GM12878 (cell line): ENCODE data around the gene MPPED1. TPM values are rescaled to one million over a fixed set of nuclear protein-coding genes. Genes with fewer than 3 reads are reported as not detected.

Experiments
- ATAC-seq: fragments of 200-7000 bp; cut with Tn5 transposase; 3 replicates; pipeline ENCODE4 v1.9.1; 2020; ENCODE audit warnings: mild to moderate bottlenecking, moderate library complexity
- BruUV-seq: library from RNA; stranded (reverse); fragments of 400-500 nt; replicated peaks from 2 replicates; lab custom pipeline; 2021; lab: Mats Ljungman, UMichigan
- CTCF ChIA-PET: fragments of 300-600 bp; sonication (Branson Sonifier 250); formaldehyde crosslinking; extraction: SDS; loops from one replicate; lab custom pipeline; 2021; ENCODE audit warnings: inconsistent platforms; lab: Yijun Ruan, JAX
- POLR2A ChIA-PET: fragments of 350-600 bp; formaldehyde crosslinking; extraction: SDS; loops from one replicate; lab custom pipeline; 2021; ENCODE audit warnings: inconsistent platforms; lab: Charles Lee
- RAD21 ChIA-PET: fragments of 300-600 bp; sonication (Branson Sonifier 250); formaldehyde crosslinking; loops from one replicate; lab custom pipeline; 2023; ENCODE audit warnings: antibody characterized with exemption; ENCODE audit not compliant: unreplicated experiment; lab: Charles Lee
- SMC1A ChIA-PET: fragments of 300-600 bp; sonication (Branson Sonifier 250); formaldehyde crosslinking; loops from one replicate; lab custom pipeline; 2023; ENCODE audit not compliant: unreplicated experiment, uncharacterized antibody; lab: Charles Lee
- DNase-seq: peaks from one replicate; pipeline ENCODE4 v3.0.0-alpha.2; 2011; ENCODE audit warnings: low read depth, low spot score
- FAIRE-seq: peaks from 3 replicates; lab custom pipeline; 2011; peaks lifted over from hg19 to GRCh38; lab: Jason Lieb, UNC
- H2AFZ ChIP-seq: 2 replicates; pipeline ENCODE4 v1.6.0; 2011; ENCODE audit warnings: low read depth, low read length, control low read depth; ENCODE audit not compliant: control insufficient read depth
- H3K27ac ChIP-seq: 2 replicates; pipeline ENCODE4 v1.5.1; 2011; ENCODE audit warnings: control low read depth; ENCODE audit not compliant: control insufficient read depth, insufficient read depth
- H3K27me3 ChIP-seq, 2 experiments: replicated peaks in 1 of 2; 2 replicates each; pipeline versions ENCODE4 v1.6.0 to v1.6.1; 2011; ENCODE audit warnings: low read length in 1 of 2; ENCODE audit not compliant: control insufficient read depth in 2 of 2, insufficient read depth in 2 of 2
- H3K36me3 ChIP-seq, 2 experiments: 2 replicates each; pipeline ENCODE4 v1.5.1; 2011; ENCODE audit warnings: low read length in 1 of 2; ENCODE audit not compliant: control insufficient read depth in 2 of 2, insufficient read depth in 2 of 2
- H3K4me1 ChIP-seq: 2 replicates; pipeline ENCODE4 v1.6.1; 2011; ENCODE audit warnings: mild to moderate bottlenecking, low read length, moderate library complexity, mixed read lengths; ENCODE audit not compliant: control insufficient read depth, insufficient read depth
- H3K4me2 ChIP-seq: 2 replicates; pipeline ENCODE4 v1.6.0; 2011; ENCODE audit warnings: control low read depth; ENCODE audit not compliant: control insufficient read depth, insufficient read depth
- H3K4me3 ChIP-seq: fragments of 200-600 bp; sonication (generic); 2 replicates; pipeline ENCODE4 v1.5.1; 2016
- H3K79me2 ChIP-seq: 2 replicates; pipeline ENCODE4 v1.6.0; 2011; ENCODE audit warnings: low read length; ENCODE audit not compliant: control insufficient read depth, insufficient read depth
- H3K9ac ChIP-seq: 2 replicates; pipeline ENCODE4 v1.8.0; 2011; ENCODE audit warnings: low read length, control low read depth, mixed read lengths; ENCODE audit not compliant: control insufficient read depth, insufficient read depth
- H3K9me3 ChIP-seq: replicated peaks from 3 replicates; pipeline ENCODE4 v1.5.1; 2011; ENCODE audit warnings: mild to moderate bottlenecking, low read length; ENCODE audit not compliant: control insufficient read depth, insufficient read depth
- H4K20me1 ChIP-seq: 2 replicates; pipeline ENCODE4 v1.6.0; 2011; ENCODE audit not compliant: control insufficient read depth, insufficient read depth
- BCL3 ChIP-seq: IDR thresholded peaks from 2 replicates; pipeline ENCODE4 v1.6.1; 2011; ENCODE audit warnings: borderline replicate concordance, low read depth, mild to moderate bottlenecking, moderate library complexity, low read length; ENCODE audit not compliant: insufficient read depth, poor library complexity, severe bottlenecking
- BRCA1 ChIP-seq: IDR thresholded peaks from 2 replicates; pipeline ENCODE4 v1.6.1; 2011; ENCODE audit warnings: low read depth, low read length, improper control_type of control experiment
- FOXM1 ChIP-seq: IDR thresholded peaks from 2 replicates; pipeline ENCODE4 v1.6.1; 2012; ENCODE audit warnings: low read depth, mild to moderate bottlenecking, inconsistent platforms, low read length, moderate library complexity
- HCFC1 ChIP-seq: fragments of 150-350 bp; IDR thresholded peaks from 2 replicates; pipeline ENCODE4 v1.6.1; 2014; ENCODE audit warnings: low read length
- HDGF ChIP-seq: fragments of 450-650 bp; IDR thresholded peaks from 2 replicates; pipeline ENCODE4 v1.6.1; 2016; ENCODE audit warnings: antibody characterized with exemption
- IKZF2 ChIP-seq, 2 experiments: fragments of 450-650 bp; IDR thresholded peaks; 2 replicates each; pipeline ENCODE4 v1.6.1; 2017; ENCODE audit warnings: mild to moderate bottlenecking in 2 of 2, moderate library complexity in 2 of 2
- MYC ChIP-seq: IDR thresholded peaks from 2 replicates; pipeline ENCODE4 v1.6.1; 2011; ENCODE audit warnings: mild to moderate bottlenecking, low read length, moderate library complexity, inconsistent platforms; ENCODE audit not compliant: insufficient read depth, insufficient replicate concordance, insufficient read length, severe bottlenecking
- PAX8 ChIP-seq: fragments of 450-650 bp; IDR thresholded peaks from 2 replicates; pipeline ENCODE4 v1.6.1; 2017; ENCODE audit warnings: mild to moderate bottlenecking, moderate library complexity
- PML ChIP-seq: IDR thresholded peaks from 2 replicates; pipeline ENCODE4 v1.6.1; 2012; ENCODE audit warnings: low read length, inconsistent platforms
- REST ChIP-seq: IDR thresholded peaks from 2 replicates; pipeline ENCODE4 v1.6.1; 2012; ENCODE audit warnings: mild to moderate bottlenecking, low read depth, low read length
- SPI1 ChIP-seq: IDR thresholded peaks from 2 replicates; pipeline ENCODE4 v1.6.1; 2011; ENCODE audit warnings: low read depth, mild to moderate bottlenecking, low read length, moderate library complexity, borderline replicate concordance; ENCODE audit not compliant: insufficient read depth
- TAF1 ChIP-seq: IDR thresholded peaks from 2 replicates; pipeline ENCODE4 v1.6.1; 2011; ENCODE audit warnings: mild to moderate bottlenecking, low read depth, low read length, borderline replicate concordance
- TCF12 ChIP-seq: IDR thresholded peaks from 2 replicates; pipeline ENCODE4 v1.6.1; 2011; ENCODE audit warnings: low read depth, mild to moderate bottlenecking, low read length
- ZBED1 ChIP-seq: IDR thresholded peaks from 2 replicates; pipeline ENCODE4 v1.6.1; 2016; ENCODE audit warnings: borderline replicate concordance
- ZNF217 ChIP-seq: fragments of 450-650 bp; IDR thresholded peaks from 2 replicates; pipeline ENCODE4 v1.6.1; 2017; ENCODE audit warnings: antibody characterized with exemption, mild to moderate bottlenecking
- WGBS: methylation state at CpG from one replicate; pipeline ENCODE4 v1.1.6; 2016; ENCODE audit warnings: low lambda C conversion rate; ENCODE audit not compliant: insufficient replicate concordance, insufficient coverage; ENCODE audit errors: missing lambda C conversion rate; 5-methylcytosine and 5-hydroxymethylcytosine counted together
- in situ Hi-C: fragments of 300-500 bp; cut with MboI; formaldehyde crosslinking; loops from 9 replicates; pipeline ENCODE4 v1.14.3; 2018; ENCODE audit warnings: mixed read lengths
- intact Hi-C: fragments of 100-400 bp; cut with micrococcal nuclease; formaldehyde crosslinking; loops from one replicate; pipeline ENCODE4 v1.14.2; 2022; ENCODE audit not compliant: unreplicated experiment
- polyA plus RNA-seq, 11 experiments: library from polyadenylated mRNA; depleted of rRNA in 4 of 11; unstranded in 6 of 11; stranded (reverse) in 5 of 11; fragments of >200 nt; fragmentation: Nextera tagmentation in 4 of 11; fragmentation: Illumina TruSeq in 1 of 11; extraction: Ambion mirVana in 4 of 11; extraction: Trizol in 1 of 11; gene quantifications; 1 replicate in 1 of 11; 2 replicates in 10 of 11; pipeline versions ENCODE4 v1.2.1 to v1.2.3, GENCODE V29; 2011 to 2016; ENCODE audit warnings: inconsistent platforms in 2 of 11, missing spikeins in 2 of 11, low read depth in 1 of 11
- total RNA-seq, 4 experiments: library from RNA; depleted of rRNA in 3 of 4; stranded (reverse); fragments of >200 nt in 3 of 4; fragmentation: Illumina TruSeq in 1 of 4; extraction: Trizol in 1 of 4; gene quantifications; 2 replicates each; pipeline versions ENCODE4 v1.2.1 to v1.2.3, GENCODE V29; 2013 to 2021

Gene MPPED1
- total and polyA plus RNA-seq, 10 of the 15 experiments (the other 5 are each of a cell fraction or from before 2014, with no cell fraction given): 0.11 TPM; not detected in 9

- H3K9ac ChIP-seq: no peak overlapping the region
- FAIRE-seq (no peak), ATAC-seq (no peak), DNase-seq (no peak)
- H3K27ac ChIP-seq: no peak overlapping the region
- POLR2A ChIA-PET: no interaction called here
- no peak for TF ChIP-seq ZBED1
- TF ChIP-seq HDGF: no peak
- TF ChIP-seq REST: no peak
- TF ChIP-seq TCF12: no peak
- no peak for TF ChIP-seq SPI1
- no peak for TF ChIP-seq MYC
- TF ChIP-seq BRCA1: no peak
- TF ChIP-seq PAX8: no peak
- no peak for TF ChIP-seq FOXM1
- TF ChIP-seq BCL3: no peak
- TF ChIP-seq ZNF217: no peak
- no peak for TF ChIP-seq HCFC1
- TF ChIP-seq TAF1: no peak
- TF ChIP-seq IKZF2 (IDR thresholded peaks at IDR 0.05): no peak
- TF ChIP-seq PML: no peak
- no peaks in the 10 kb centered on the region; a peak in 1 of 4 replicates for H3K27me3 ChIP-seq
- H4K20me1 ChIP-seq: no peaks in the 10 kb centered on the region
- no peaks in the 10 kb centered on the region for H3K79me2 ChIP-seq
- SMC1A ChIA-PET: no interaction called here
- in situ Hi-C loops (no loop called here), intact Hi-C loops (no loop called here)
- WGBS: 10% methylated on average over 5 of the region's 5 CpGs
- H2AFZ ChIP-seq: no peak overlapping the region
- BruUV-seq: no TSS peak
- CTCF ChIA-PET: no interaction called here
- H3K4me3 ChIP-seq: no peak overlapping the region
- H3K4me1 ChIP-seq: no peaks in the 10 kb centered on the region
- RAD21 ChIA-PET: no interaction called here
- no peak overlapping the region for H3K4me2 ChIP-seq
- no peaks in the 10 kb centered on the region for H3K9me3 ChIP-seq
- H3K36me3 ChIP-seq: no peaks in the 10 kb centered on the region
These were observed 123.9 kb downstream of the MPPED1 start for GRCh38 chr22:43535741-43536140.
